RPMI8226 (cell line): ENCODE data around the gene MBOAT1.
"Not testable (repeated sequence)": the region's sequence is repeated elsewhere in the genome, so short reads cannot be mapped to it uniquely, and the experiment has no call there.

Source experiments
- DNase-seq: peaks from one replicate; pipeline ENCODE4 v3.0.0-alpha.2; 2015

The MBOAT1 gene

DNA sequence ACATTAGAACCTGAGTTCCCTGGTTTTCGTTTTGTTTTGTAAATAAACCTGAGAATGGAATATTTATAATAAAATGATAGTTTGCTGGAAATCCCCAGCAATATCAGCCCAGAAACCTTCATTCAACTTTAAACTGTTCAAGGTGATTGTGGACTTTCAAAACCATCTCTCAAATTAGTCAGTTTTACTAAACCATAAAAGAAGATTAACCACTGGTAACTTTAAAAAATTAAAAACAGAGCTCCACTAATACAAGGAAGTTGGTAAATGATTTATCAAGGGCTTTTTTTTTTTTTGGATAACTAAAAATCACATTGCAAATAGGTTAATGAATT, 10.0 kb downstream of the MBOAT1 start:
- no peak for DNase-seq

GRCh38 chr6:20200761-20201630, 11.3 kb downstream of the MBOAT1 start:
- DNase-seq, result peak; percentile 66

GRCh38 chr6:20198775-20199174, 13.5 kb downstream of the MBOAT1 start:
- no peak for DNase-seq

GRCh38 chr6:20198156-20198774, 14.0 kb downstream of the MBOAT1 start:
- DNase-seq, result no peak

DNA sequence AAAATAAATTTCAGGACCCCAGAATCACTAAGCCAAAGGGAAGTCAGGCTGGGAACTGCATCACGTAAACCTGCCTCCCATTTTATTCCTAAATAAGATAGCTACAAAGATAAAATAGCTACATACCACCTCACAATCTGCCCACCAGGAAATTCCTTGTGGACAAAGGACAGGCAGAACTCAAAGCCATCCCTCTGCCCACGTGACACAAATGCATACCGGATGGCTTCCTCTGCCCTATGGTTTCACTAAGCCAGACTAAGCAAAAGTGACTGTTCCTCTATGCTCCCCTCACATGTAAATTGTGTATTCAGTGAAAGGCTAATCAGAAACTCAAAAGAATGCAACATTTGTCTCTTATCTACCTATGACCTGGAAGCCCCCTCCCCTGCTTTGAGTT, 15.0 kb downstream of the MBOAT1 start:
- DNase-seq, result no peak

GRCh38 chr6:20192625-20193024, 19.6 kb downstream of the MBOAT1 start:
- DNase-seq, result no peak

DNA sequence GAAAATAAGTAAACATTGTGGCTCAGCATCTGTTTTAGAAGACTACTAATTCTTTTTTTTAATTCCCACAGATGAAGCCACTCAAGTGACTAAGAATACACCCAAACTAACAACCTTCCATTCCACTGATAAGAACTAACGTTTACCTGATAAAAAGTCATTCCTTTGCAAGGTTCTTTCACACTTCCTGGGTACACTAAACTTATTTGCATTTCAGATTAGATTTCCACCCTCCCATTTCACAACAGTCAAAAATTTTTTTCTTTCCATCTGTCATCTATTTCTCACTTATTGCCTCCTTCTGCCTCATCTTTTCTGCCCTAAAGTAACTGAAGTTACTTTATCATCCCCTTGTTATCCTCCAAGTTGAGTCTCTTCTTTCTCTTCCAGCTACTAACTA, 20.3 kb downstream of the MBOAT1 start:
- no peak for DNase-seq

DNA sequence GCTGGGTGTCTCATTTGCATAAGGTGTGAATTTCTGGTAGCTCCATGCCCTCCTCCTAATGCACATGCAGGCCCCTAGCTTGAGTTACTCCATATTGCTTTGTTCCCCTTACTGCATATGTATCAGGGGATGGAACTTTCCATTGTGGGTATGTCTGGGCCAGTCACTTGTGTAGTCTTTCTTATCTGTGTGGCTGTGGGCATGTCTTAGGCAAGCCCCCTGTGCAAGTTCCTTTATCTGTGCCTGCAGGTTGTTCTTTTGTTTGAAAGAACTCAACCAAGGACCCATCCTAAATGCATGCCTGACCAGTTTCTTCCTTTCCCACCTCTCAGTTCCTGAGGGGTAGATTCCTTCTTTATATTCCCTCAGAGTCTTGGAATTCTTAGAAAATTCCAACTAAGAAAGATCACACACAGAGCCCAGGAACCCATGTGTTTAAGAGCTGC, 23.6 kb downstream of the MBOAT1 start:
- no peak for DNase-seq

GRCh38 chr6:20186981-20187380, 25.3 kb downstream of the MBOAT1 start:
- DNase-seq, result no peak

GRCh38 chr6:20183706-20184105, 28.6 kb downstream of the MBOAT1 start:
- no peak for DNase-seq

DNA sequence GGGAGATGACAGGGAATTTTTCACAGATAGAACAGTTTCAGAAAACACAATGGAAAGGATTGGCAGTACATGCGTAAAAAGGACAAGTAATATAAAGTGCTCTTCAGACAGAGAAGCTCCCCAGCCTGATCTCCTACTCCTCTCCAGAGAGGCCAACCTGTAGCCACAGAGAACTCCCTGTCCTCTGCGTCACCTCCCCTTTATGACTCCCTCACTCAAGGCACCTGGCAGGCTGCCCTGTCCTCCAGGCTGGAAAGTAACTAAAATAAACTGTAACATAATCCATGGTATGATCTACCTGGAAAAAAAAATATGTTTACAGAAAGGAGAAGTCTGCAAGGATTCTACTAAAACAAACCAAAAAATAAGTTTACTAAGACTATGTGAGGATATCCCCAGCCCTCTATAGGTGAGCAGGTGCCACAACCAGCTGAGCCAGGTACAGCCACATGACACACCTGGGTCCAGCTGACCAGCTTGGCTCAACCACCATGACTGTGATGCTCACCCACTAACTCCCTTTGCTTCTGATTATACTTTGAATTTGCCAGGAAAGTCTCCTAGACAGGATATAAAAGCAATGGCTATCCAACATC, 29.2 kb downstream of the MBOAT1 start:
- no peak for DNase-seq

GRCh38 chr6:20182069-20182468, 30.2 kb downstream of the MBOAT1 start:
- no peak for DNase-seq

GRCh38 chr6:20180935-20181334, 31.3 kb downstream of the MBOAT1 start:
- no peak for DNase-seq

- not testable (repeated sequence) for DNase-seq
Observed at GRCh38 chr6:20179287-20180045, 32.8 kb downstream of the MBOAT1 start.

DNA sequence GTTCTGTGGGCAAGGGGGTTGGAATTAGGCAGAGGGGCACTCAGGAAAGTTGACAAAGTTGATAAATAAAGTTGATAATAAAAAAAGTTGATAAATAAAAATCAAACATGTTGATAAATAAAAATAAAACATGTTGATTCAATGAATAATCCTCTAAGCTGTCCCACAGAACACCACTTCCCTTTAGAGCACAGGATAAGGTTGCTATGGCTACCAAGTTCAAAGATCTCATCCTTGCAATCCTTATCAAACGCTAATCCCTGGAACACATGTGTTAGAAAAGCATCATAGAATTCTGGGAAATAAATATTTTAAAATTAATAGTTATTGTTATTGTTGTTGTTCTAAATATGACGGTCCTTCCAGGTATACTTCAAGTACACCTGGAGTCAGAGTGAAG, 33.9 kb downstream of the MBOAT1 start:
- no peak for DNase-seq

DNA sequence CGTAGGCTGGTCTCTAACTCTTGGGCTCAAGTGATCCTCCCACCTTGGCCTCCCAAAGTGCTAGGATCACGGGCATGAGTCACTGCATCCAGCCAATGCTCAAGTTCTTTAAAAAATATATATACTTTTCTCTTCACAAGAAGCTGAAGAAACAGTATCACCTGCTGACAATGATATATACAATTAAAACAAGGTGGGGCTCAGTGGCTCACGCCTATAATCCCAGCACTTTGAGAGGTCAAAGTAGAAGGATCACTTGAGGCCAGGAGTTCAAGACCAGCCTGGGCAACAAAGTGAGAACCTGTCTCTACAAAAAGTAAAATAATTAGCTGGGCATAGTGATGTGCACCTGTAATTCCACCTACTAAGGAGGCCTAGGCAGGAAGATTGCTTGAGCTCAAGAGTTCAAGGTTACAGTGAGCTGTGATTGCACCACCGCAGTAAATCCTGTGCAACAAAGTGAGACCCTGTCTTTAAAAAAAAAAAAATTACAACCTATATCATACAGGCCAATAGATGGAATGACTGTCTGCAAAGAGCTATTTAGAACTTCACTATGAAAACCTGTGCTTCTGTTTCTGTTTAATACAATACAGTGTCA, 36.4 kb downstream of the MBOAT1 start:
- no peak for DNase-seq

DNA sequence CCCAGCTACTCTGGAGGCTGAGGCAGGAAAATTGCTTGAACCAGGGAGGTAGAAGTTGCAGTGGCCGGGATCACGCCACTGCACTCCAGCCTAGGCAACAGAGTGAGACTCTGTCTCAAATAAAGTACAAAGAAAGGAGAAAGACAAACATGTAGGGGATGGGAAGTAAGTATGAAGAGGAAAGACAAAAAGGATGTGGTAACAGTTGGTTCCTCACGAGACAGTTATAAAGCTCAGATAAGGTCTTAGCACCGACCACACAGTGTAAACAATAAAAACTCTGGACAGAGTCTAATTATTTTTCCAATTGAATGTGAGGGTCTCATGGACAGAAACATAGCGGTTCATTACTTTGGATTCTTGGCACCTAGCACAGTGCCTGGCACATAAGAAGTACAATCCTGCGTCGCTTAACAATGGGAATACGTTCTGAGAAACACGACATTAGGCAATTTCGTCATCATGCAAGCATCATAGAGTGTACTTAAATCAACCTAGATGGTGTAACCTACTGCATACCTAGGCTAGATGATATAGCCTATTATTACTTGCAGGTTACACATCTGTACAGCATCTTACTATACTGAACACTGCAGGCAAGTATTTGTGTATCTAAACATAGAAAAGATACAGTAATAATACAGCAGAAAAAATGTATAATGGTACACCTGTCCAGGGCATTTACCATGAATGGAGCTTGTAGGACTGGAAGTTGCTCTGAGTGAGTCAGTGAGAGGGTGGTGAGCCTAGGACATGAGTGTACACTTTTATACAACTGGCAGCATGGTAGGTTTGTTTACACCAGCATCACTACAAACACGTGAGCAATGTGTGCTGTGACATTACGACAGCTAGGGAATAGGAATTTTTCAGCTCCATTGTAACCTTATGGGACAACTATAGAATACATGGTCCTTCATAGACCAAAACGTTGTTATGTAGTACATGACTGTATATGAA, 38.2 kb downstream of the MBOAT1 start:
- DNase-seq, result no peak

GRCh38 chr6:20172842-20173456, 39.3 kb downstream of the MBOAT1 start:
- DNase-seq, result no peak

DNA sequence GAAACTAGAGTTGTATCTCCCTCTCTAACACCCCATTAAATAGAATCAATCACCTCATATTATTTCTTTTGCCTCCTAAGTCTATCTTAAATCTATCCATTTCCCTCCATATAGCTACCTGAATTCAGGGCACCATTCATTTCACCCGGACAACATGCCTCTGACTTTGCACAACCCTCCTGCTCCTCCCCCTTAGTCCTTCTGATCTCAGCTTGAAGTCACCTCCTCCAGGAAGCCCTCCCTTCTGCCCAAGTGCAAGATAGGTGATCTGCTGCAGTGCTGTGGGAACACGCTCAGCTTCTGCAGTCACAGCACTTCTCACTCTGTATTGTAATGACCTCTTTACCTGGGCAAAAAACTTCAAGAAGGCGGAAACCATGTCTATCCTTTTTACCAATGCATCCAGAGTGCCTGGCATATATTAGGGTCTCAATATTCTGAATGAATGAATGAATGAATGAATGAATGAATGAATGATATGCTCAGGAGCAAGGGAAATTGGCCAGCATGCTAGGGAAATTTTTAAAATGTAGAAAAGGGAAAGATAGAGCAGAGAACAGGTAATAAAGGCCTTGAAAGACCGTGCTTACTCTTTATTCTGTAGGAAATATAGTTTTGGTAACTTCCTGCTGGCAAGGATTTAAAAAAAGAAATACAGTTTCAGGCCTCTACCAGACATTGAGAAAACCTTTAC, 41.7 kb downstream of the MBOAT1 start:
- no peak for DNase-seq

DNA sequence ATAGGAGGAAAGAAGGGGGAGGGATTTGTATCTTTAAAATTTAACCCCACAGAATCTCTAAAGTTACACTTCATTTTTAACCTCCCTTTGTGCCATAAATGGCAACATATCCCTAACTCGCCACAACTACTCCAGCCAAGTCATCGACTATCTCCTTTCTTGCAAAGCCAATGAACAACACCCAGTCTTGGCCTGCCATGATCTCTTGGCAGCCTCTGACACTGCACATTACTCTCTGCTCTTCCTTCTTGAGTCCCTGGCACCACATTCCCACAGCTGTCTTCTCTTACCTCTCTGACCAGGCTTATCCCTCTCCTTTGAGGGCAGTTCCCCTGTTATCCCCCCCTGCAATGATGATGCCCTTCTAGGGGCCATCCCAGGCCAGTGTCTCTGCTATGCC, 42.5 kb downstream of the MBOAT1 start:
- no peak for DNase-seq

- DNase-seq, result no peak
Observed at GRCh38 chr6:20169119-20169557, 43.1 kb downstream of the MBOAT1 start.
